Anterior cingulate cortex (tissue), 58 donors: ENCODE results near the gene CDR2L.
"Not testable (repeated sequence)": the region's sequence is repeated elsewhere in the genome, so short reads cannot be mapped to it uniquely, and the experiment has no call there.

Source experiments
- DNase-seq, 58 donors: peaks; one replicate each; lab custom pipeline; 2025; lab: John Stamatoyannopoulos, UW

The CDR2L gene

DNA sequence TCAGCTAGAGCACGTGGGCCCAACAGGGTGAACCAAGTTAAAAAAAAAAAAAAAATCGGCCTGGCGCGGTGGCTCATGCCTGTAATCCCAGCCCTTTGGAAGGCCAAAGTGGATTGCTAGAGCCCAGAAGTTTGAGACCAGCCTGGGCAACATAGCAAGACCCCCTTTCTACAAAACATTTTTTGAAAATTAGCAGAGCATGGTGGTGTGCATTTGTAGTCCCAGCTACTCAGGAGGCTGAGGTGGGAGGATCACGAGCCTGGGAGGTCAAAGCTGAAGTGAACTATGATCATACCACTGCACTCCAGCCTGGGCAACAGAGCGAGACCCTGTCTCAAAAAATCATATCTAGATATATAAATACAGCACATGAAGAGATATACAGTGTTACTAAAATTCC, 18.7 kb downstream of the CDR2L start:
- DNase-seq = not testable (repeated sequence)

DNA sequence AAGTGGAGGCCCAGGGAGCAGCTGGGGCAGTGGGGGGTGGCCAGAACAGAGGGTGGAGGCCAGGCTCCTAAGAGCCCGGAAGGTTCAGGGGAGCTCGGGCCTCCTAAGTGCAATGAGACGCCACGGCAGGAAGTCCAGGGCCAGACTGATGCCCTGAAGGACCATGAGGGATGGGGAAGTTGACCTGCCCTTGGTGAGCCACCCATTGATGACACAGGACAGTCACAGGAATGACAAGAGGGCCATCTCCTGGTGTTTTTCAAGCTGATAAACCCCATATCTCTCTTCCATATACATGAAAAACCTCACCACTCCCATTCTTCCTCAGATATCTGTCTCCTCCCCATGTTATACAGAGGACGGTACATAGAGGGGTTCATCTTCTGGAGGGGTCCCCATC, 19.2 kb downstream of the CDR2L start:
- DNase-seq = no peak

- no peak for DNase-seq
These were observed 20.9 kb downstream of the CDR2L start for GRCh38 chr17:75008373-75008772.

DNA sequence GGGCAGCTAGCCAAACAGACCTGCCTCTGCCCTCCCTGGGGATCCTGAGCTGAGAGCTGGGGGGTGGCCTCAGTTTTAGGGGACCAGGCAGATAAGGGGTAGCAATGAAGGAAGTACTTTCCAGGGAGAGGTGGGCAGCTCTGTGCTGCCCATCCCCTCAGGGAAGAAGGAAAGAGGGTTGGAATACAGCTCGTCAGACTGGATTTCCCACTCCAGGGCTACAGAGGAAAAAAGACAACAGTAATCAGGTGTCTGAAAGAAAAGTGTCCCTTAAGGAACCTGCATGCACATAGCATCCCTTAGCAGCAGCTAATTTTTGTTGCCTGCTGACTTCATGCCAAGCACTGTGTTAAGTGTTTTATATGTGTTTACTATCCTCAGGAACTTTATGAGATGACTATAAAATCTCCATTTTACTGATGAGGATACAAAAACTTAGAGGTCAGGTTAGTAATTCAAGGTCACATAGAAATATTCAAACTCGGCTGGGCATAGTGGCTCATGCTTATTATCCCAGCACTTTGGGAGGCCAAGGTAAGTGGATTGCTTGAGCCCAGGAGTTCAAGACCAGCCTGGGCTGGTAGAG, 21.8 kb downstream of the CDR2L start:
- DNase-seq = no peak

DNA sequence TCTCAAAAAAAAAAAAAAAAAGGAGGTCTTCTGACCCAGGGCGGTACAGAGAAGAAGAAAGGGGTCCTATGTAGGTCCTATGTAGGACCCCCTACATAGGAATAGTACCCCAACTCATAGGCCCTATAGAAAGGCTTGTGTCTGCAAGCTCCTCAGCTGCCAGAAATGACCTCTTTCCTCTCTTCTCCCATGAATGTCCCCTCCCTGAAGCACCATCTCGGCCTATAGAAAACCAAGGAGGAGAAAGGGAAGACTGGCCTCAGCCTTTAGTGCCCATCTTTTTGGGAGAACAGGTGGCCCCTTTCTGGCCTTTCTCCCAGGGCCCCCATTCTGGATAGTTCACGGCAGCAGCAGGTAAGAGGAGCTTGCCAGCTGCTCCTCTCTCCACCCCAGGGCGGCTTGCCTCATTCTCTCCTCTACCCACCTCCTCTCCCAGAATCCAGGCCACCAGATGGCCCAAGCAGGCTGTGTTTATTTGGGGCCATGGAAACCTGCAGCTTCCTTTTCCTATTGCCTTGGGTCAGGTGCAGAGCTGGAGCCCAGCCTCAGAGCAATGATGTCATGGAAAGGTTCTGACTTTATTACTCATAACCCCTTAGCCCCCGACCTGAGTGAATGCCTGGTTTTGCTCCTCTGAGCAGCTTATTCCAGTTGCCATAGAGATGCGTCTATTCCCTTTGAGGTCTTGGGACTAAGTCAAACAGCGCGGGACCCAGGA, 23.4 kb downstream of the CDR2L start:
- peak in 13 of 58 donors; percentile 11 to 61 (median 36) for DNase-seq

- DNase-seq = peak in 45 of 58 donors; percentile 19 to 79 (median 44)
These were observed 24.1 kb downstream of the CDR2L start for GRCh38 chr17:75011401-75012095.

- DNase-seq = no peak
These were observed 24.6 kb downstream of the CDR2L start for GRCh38 chr17:75012096-75012345.

GRCh38 chr17:75012346-75013091, 25.1 kb downstream of the CDR2L start, which contains the start of gene MRPL58:
Gene MRPL58 (plus strand): TSS chr17:75012670. CDS start chr17:75012687, 17 bp downstream.
- DNase-seq = peak; percentile 53 to 94 (median 81)

- no peak for DNase-seq
These were observed 25.7 kb downstream of the CDR2L start for GRCh38 chr17:75013092-75013559.

- DNase-seq = peak in 6 of 58 donors; percentile 8 to 39 (median 23)
These were observed 31.7 kb downstream of the CDR2L start for GRCh38 chr17:75019146-75019545.

DNA sequence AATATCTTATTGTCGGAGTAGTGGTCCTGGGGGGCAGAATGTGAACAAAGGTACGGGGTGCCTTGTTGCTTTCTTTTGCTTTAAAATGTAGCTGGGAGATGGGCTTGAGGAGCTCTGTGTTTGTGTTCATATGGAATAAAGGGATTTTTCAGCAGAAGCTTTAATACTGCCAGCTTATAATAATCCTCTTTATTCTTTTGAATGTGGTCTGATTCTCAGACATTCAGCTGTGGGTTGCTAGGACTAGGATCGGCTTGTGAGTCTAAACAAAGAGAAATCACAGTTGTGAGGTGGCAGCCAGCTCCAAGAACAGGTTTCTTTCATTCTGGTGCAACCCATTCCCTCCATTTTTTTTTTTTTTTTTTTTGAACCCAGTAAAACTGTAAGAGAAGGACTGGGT, 32.3 kb downstream of the CDR2L start:
- peak in 4 of 58 donors; percentile 22 to 39 (median 24) for DNase-seq

DNA sequence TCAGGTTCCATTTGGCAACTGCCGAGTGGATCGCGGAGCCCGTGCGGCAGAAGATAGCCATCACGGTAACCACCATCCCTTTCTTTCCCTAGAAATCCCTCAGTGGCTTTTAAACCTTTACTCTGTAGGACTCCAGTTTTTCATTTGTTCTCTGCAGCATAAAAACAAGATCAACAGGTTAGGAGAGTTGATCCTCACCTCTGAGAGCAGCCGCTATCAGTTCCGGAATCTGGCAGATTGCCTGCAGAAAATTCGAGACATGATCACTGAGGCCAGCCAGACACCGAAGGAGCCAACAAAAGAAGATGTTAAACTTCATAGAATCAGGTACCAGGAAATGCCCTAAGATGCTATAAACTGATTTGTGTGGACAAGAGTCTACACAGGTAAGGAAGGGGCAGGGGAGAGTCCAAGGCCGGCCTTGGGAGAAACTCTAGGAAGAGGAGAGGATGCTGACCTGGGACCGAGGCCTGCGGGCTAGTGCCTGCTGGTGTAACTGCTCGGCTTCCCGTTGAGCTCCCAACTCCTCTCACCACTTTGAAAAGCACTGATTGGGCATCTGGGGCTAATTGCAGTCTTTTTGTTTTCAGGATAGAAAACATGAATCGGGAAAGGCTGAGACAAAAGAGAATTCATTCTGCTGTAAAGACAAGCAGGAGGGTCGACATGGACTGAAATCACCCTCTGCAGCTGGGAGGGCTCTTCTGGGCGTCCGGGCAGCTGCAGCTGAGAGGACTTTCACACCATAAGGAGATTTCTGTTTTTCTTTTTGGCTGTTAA, 33.1 kb downstream of the CDR2L start:
- peak in 18 of 58 donors; percentile 12 to 77 (median 28) for DNase-seq

- DNase-seq = no peak
These were observed 37.4 kb downstream of the CDR2L start for GRCh38 chr17:75024686-75025397.

GRCh38 chr17:75025398-75025734, 37.9 kb downstream of the CDR2L start:
- not testable (repeated sequence) for DNase-seq

DNA sequence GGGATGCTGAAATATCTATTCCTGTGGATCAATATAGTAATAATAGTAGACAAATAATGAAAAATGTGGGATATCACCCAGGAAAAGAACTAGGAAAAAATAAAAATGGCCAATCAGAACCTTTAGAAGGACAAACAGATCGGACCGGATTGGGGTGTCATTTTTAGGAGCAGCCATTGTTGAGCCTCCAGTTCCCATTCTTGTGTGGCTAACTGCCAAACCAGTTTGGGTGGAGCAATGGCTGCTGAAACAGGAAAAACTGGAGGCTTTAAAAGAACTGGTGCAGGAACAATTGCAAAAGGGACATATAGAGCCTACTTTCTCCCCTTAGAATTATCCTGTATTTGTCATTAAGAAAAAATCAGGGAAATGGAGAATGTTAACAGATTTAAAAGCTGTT, 39.2 kb downstream of the CDR2L start:
- DNase-seq = not testable (repeated sequence)

- no peak for DNase-seq
These were observed 42.7 kb downstream of the CDR2L start for GRCh38 chr17:75030161-75030560.

DNA sequence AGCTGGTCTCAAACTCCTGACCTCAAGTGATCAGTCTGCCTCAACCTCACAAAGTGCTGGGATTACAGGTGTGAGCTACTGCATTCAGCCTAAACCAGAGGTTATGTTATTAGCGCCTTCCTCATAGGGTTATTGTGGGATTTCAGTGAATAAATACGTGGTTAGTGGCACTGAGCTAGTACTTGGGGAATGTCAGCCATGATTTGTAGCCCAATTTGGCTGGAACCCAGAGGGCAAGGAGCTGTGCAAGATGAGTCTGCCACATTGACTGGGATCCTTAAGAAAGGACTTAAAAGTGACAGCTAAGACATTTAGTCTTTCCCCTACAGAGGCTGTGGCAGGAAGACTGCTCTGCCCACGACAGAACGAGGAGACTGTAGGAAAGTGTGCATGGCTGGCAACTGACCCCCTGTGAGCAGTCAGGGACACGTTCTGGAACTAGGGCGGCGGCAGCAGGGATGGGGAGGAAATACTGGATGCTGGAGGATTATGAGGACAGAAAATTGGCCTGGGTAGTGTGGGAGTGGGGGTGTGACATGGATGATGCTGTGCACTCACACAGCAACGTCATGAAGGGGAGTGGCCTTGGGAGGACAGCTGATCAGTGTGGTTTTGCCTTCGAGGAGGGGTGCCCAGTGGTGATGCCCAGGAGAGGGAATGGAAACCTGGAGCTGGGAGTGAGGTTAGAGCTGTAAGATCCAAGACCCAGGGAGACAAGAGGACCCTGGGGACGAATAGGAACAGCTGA, 44.7 kb downstream of the CDR2L start:
- peak in 56 of 58 donors; percentile 27 to 94 (median 79) for DNase-seq

GRCh38 chr17:75032720-75033280, 45.4 kb downstream of the CDR2L start:
- peak in 4 of 58 donors; percentile 49 to 80 (median 56) for DNase-seq
